ENCODE data around the gene GPX2. TPM values are rescaled to one million over a fixed set of nuclear protein-coding genes. Genes with fewer than 3 reads are reported as not detected.

The GPX2 gene
- total RNA-seq, 1 experiment from 2014 or later: 0.15 TPM

DNA sequence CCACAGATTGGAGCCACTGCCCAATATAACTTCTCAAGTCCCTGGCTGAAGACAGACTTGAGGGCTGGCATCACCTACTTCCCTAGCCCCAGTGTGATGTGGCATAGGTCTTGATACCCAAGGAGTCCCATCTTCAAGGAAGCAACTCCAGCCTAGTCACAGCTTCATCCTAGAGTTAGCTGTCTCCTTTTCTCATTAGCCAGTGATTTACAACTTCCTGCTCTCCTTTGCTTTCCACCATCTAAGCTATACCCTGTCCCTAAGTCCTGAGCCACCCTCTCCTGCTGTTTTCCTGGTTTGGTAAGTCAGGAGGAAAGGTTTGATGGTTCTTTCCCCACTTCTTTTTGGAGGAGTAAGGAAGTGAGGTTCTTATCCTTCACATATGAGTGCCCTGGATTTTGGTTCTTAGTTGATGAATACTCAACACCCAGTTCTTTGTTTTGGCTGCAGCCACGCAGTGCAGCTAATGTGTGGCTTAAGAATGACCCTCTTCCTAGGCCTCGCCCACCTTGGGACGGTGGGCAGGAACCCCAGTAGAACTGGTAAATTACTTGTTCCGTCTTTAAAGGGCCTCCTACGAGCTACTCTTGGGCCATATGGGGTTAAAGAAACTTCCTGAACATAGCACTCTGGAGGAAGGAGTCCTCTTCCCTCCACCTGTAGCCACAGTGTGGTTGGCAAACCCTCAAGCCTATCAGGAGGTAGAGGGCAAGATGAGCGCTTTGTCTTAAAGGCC lies 3.9 kb upstream of the GPX2 start:
- ChIA-PET CTCF (no interaction called here), POLR2A (no interaction called here)
- Histone ChIP-seq H3K4me3 (ENCODE audit: low read depth in 2 of 2, low read length in 2 of 2) (no peak overlapping the region), H3K9me3 (ENCODE audit: control insufficient read depth, insufficient read depth, low read depth, low read length) (no peaks in the 10 kb centered on the region), H3K4me1 (ENCODE audit: control insufficient read depth, insufficient read depth, low read length) (no peaks in the 10 kb centered on the region), H3K27ac (ENCODE audit: low read length) (no peak overlapping the region), H3K36me3 (ENCODE audit: control insufficient read depth, insufficient read depth, low read length) (no peaks in the 10 kb centered on the region), H3K27me3 (ENCODE audit: control insufficient read depth, insufficient read depth, low read length) (no peaks in the 10 kb centered on the region)
- no peak for DNase-seq (ENCODE audit: low read depth, low spot score)
- TF ChIP-seq SIN3A (IDR thresholded peaks at IDR 0.05; ENCODE audit: borderline replicate concordance, insufficient read depth, low read depth, low read length) (no peak), TCF7L2 (IDR thresholded peaks at IDR 0.05; ENCODE audit: low read depth, low read length) (no peak), POLR2AphosphoS5 (IDR thresholded peaks at IDR 0.05; ENCODE audit: low read depth, low read length) (no peak)
- TF ChIP-seq, protein P1, sequence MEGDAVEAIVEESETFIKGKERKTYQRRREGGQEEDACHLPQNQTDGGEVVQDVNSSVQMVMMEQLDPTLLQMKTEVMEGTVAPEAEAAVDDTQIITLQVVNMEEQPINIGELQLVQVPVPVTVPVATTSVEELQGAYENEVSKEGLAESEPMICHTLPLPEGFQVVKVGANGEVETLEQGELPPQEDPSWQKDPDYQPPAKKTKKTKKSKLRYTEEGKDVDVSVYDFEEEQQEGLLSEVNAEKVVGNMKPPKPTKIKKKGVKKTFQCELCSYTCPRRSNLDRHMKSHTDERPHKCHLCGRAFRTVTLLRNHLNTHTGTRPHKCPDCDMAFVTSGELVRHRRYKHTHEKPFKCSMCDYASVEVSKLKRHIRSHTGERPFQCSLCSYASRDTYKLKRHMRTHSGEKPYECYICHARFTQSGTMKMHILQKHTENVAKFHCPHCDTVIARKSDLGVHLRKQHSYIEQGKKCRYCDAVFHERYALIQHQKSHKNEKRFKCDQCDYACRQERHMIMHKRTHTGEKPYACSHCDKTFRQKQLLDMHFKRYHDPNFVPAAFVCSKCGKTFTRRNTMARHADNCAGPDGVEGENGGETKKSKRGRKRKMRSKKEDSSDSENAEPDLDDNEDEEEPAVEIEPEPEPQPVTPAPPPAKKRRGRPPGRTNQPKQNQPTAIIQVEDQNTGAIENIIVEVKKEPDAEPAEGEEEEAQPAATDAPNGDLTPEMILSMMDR (IDR thresholded peaks at IDR 0.05): no peak
- TF ChIP-seq, protein P2, sequence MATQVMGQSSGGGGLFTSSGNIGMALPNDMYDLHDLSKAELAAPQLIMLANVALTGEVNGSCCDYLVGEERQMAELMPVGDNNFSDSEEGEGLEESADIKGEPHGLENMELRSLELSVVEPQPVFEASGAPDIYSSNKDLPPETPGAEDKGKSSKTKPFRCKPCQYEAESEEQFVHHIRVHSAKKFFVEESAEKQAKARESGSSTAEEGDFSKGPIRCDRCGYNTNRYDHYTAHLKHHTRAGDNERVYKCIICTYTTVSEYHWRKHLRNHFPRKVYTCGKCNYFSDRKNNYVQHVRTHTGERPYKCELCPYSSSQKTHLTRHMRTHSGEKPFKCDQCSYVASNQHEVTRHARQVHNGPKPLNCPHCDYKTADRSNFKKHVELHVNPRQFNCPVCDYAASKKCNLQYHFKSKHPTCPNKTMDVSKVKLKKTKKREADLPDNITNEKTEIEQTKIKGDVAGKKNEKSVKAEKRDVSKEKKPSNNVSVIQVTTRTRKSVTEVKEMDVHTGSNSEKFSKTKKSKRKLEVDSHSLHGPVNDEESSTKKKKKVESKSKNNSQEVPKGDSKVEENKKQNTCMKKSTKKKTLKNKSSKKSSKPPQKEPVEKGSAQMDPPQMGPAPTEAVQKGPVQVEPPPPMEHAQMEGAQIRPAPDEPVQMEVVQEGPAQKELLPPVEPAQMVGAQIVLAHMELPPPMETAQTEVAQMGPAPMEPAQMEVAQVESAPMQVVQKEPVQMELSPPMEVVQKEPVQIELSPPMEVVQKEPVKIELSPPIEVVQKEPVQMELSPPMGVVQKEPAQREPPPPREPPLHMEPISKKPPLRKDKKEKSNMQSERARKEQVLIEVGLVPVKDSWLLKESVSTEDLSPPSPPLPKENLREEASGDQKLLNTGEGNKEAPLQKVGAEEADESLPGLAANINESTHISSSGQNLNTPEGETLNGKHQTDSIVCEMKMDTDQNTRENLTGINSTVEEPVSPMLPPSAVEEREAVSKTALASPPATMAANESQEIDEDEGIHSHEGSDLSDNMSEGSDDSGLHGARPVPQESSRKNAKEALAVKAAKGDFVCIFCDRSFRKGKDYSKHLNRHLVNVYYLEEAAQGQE (IDR thresholded peaks at IDR 0.05; ENCODE audit: insufficient read depth in 1 of 2, low read depth in 2 of 2, low read length in 1 of 2): no peak
- no peak for ATAC-seq
- in situ Hi-C loops (cut with HindIII; ENCODE audit: low pct_unique_long_range_greater_than_20kb, low sequenced_read_pairs): no loop called here
- intact Hi-C loops (cut with micrococcal nuclease; ENCODE audit: unreplicated experiment): no loop called here
- no TSS peak for BruUV-seq (replicated peaks)

GRCh38 chr14:64945431-64946178 lies 3.1 kb upstream of the GPX2 start:
- CTCF ChIA-PET: no interaction called here
- in situ Hi-C loops (cut with HindIII; ENCODE audit: low pct_unique_long_range_greater_than_20kb, low sequenced_read_pairs): no loop called here

More at GRCh38 chr14:64945431-64946178, 3.1 kb upstream of the GPX2 start:
- TF ChIP-seq, protein P1 (IDR thresholded peaks at IDR 0.05): no peak
- TF ChIP-seq TCF7L2 (IDR thresholded peaks at IDR 0.05; ENCODE audit: low read depth, low read length) (no peak), SIN3A (IDR thresholded peaks at IDR 0.05; ENCODE audit: borderline replicate concordance, insufficient read depth, low read depth, low read length) (no peak), POLR2AphosphoS5 (IDR thresholded peaks at IDR 0.05; ENCODE audit: low read depth, low read length) (no peak)
- TF ChIP-seq, protein P2 (IDR thresholded peaks at IDR 0.05; ENCODE audit: insufficient read depth in 1 of 2, low read depth in 2 of 2, low read length in 1 of 2): no peak
- BruUV-seq (replicated peaks): no TSS peak
- intact Hi-C loops (cut with micrococcal nuclease; ENCODE audit: unreplicated experiment): no loop called here
- no peaks in the 10 kb centered on the region for H3K9me3 ChIP-seq (ENCODE audit: control insufficient read depth, insufficient read depth, low read depth, low read length)
- H3K27ac ChIP-seq (ENCODE audit: low read length): no peak overlapping the region
- no peaks in the 10 kb centered on the region for H3K36me3 ChIP-seq (ENCODE audit: control insufficient read depth, insufficient read depth, low read length)
- H3K4me3 ChIP-seq (ENCODE audit: low read depth in 2 of 2, low read length in 2 of 2): no peak overlapping the region
- DNase-seq (ENCODE audit: low read depth, low spot score) (no peak), ATAC-seq (no peak)
- POLR2A ChIA-PET: interaction anchor here (0.6 kb wide), 1 partner anchor 1106 kb away, joined by 3 read pairs; no protein-coding TSS in a partner anchor
- H3K27me3 ChIP-seq (ENCODE audit: control insufficient read depth, insufficient read depth, low read length): no peaks in the 10 kb centered on the region
- H3K4me1 ChIP-seq (ENCODE audit: control insufficient read depth, insufficient read depth, low read length): no peaks in the 10 kb centered on the region

Data from Panc1 (cell line).